Measurements from ENCODE around the gene SYNGAP1.

DNA sequence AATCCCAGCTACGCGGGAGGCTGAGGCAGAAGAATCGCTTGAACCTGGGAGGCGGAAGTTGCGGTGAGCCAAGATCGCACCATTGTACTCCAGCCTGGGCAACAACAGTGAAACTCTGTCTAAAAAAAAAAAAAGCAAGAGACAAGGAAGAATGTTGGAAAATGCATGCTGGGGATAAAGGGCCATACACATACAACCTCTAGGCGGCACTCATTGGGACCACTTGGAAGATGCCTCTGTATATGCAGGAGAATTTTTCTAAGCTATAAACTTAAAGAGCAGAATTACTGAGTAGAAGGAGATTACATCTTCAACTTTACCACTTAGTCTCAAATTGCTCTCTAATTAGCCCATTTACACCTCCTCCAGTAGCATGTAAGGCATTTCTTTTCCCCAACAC is 77.3 kb downstream of the SYNGAP1 start:
- TF ChIP-seq, protein P1, sequence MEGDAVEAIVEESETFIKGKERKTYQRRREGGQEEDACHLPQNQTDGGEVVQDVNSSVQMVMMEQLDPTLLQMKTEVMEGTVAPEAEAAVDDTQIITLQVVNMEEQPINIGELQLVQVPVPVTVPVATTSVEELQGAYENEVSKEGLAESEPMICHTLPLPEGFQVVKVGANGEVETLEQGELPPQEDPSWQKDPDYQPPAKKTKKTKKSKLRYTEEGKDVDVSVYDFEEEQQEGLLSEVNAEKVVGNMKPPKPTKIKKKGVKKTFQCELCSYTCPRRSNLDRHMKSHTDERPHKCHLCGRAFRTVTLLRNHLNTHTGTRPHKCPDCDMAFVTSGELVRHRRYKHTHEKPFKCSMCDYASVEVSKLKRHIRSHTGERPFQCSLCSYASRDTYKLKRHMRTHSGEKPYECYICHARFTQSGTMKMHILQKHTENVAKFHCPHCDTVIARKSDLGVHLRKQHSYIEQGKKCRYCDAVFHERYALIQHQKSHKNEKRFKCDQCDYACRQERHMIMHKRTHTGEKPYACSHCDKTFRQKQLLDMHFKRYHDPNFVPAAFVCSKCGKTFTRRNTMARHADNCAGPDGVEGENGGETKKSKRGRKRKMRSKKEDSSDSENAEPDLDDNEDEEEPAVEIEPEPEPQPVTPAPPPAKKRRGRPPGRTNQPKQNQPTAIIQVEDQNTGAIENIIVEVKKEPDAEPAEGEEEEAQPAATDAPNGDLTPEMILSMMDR (IDR thresholded peaks at IDR 0.05): no peak
- TF ChIP-seq POLR2A (IDR thresholded peaks at IDR 0.05): no peak
